ENCODE results near the gene RPE65.

DNA sequence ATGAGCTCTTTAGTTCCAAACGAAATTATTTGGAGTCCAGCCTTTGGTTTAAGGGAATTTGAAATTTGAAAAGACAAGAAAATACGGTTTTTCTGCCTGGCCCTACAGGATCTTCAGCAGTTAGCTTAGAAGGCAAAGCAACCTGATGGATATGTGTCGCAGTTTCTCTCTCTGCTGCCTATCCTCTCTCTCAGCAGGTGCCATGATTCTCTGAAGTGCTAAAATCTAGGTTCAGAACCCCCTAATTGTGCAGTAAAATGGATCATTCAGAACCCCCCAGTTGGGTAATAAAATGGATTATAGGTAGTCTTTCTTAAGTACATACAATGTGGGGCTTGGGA lies 47.6 kb upstream of the RPE65 start:
- TF ChIP-seq, protein P1, sequence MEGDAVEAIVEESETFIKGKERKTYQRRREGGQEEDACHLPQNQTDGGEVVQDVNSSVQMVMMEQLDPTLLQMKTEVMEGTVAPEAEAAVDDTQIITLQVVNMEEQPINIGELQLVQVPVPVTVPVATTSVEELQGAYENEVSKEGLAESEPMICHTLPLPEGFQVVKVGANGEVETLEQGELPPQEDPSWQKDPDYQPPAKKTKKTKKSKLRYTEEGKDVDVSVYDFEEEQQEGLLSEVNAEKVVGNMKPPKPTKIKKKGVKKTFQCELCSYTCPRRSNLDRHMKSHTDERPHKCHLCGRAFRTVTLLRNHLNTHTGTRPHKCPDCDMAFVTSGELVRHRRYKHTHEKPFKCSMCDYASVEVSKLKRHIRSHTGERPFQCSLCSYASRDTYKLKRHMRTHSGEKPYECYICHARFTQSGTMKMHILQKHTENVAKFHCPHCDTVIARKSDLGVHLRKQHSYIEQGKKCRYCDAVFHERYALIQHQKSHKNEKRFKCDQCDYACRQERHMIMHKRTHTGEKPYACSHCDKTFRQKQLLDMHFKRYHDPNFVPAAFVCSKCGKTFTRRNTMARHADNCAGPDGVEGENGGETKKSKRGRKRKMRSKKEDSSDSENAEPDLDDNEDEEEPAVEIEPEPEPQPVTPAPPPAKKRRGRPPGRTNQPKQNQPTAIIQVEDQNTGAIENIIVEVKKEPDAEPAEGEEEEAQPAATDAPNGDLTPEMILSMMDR (IDR thresholded peaks at IDR 0.05), result no peak
- TF ChIP-seq ZFX (IDR thresholded peaks at IDR 0.05; ENCODE audit: borderline replicate concordance), result no peak
